Liver (tissue), 9 donors: Measurements from ENCODE around the gene SLIT1. TPM values are rescaled to one million over a fixed set of nuclear protein-coding genes. Genes with fewer than 3 reads are reported as not detected.
A peak's percentile ranks its signal among the peaks of the same experiment; 100 is the strongest.

Experiments used
- DNase-seq: peaks from one replicate; pipeline ENCODE4 v3.0.0-alpha.2; 2017; ENCODE audit warnings: low spot score
- H3K27ac ChIP-seq, 2 donors: one replicate each; pipeline ENCODE4 v1.7.0; 2013; ENCODE audit warnings: inconsistent platforms in 2 of 2, low read length in 2 of 2, control low read depth in 1 of 2, low read depth in 1 of 2, mild to moderate bottlenecking in 1 of 2
- H3K27me3 ChIP-seq, 4 donors: one replicate each; pipeline versions ENCODE4 v1.6.1 to v1.7.0; 2013; ENCODE audit warnings: low read length in 3 of 4, inconsistent platforms in 1 of 4, mild to moderate bottlenecking in 1 of 4, moderate library complexity in 1 of 4; ENCODE audit not compliant: control insufficient read depth in 4 of 4, insufficient read depth in 4 of 4
- H3K36me3 ChIP-seq, 4 donors: one replicate each; pipeline versions ENCODE4 v1.6.1 to v1.7.0; 2013; ENCODE audit warnings: low read length in 3 of 4, mild to moderate bottlenecking in 3 of 4, low read depth in 1 of 4, moderate library complexity in 1 of 4; ENCODE audit not compliant: control insufficient read depth in 4 of 4, insufficient read depth in 3 of 4
- H3K4me1 ChIP-seq, 4 donors: one replicate each; pipeline versions ENCODE4 v1.6.1 to v1.7.0; 2013; ENCODE audit warnings: low read length in 3 of 4, mild to moderate bottlenecking in 3 of 4, moderate library complexity in 1 of 4; ENCODE audit not compliant: control insufficient read depth in 4 of 4, insufficient read depth in 4 of 4
- H3K4me3 ChIP-seq, 3 donors: one replicate each; pipeline versions ENCODE4 v1.6.1 to v1.7.0; 2013; ENCODE audit warnings: low read length in 3 of 3, control low read depth in 1 of 3, low read depth in 1 of 3, mild to moderate bottlenecking in 1 of 3
- H3K9ac ChIP-seq, 2 donors: one replicate each; pipeline ENCODE4 v1.7.0; 2013; ENCODE audit warnings: low read length in 2 of 2, mild to moderate bottlenecking in 2 of 2, moderate library complexity in 2 of 2, control low read depth in 1 of 2, low read depth in 1 of 2
- H3K9me3 ChIP-seq, 4 donors: one replicate each; pipeline versions ENCODE4 v1.6.1 to v1.7.0; 2013; ENCODE audit warnings: low read length in 3 of 4; ENCODE audit not compliant: control insufficient read depth in 4 of 4
- ATF3 ChIP-seq: IDR thresholded peaks from 2 replicates; pipeline ENCODE4 v1.6.1; 2016; ENCODE audit warnings: antibody characterized with exemption
- FOXA2 ChIP-seq: IDR thresholded peaks from 2 replicates; pipeline ENCODE4 v1.6.1; 2016; ENCODE audit warnings: antibody characterized with exemption
- GABPA ChIP-seq, 2 donors: IDR thresholded peaks in 1 of 2; conservative IDR thresholded peaks in 1 of 2; 2 replicates each; pipeline ENCODE4 v1.6.1; 2016; ENCODE audit warnings: antibody characterized with exemption in 2 of 2, mild to moderate bottlenecking in 1 of 2, moderate library complexity in 1 of 2
- HNF4A ChIP-seq, 2 donors: conservative IDR thresholded peaks; 2 replicates each; pipeline ENCODE4 v1.6.1; 2016; ENCODE audit warnings: antibody characterized with exemption in 2 of 2, mild to moderate bottlenecking in 2 of 2
- HNF4G ChIP-seq: IDR thresholded peaks from 2 replicates; pipeline ENCODE4 v1.6.1; 2016; ENCODE audit warnings: antibody characterized with exemption
- NR2F2 ChIP-seq: IDR thresholded peaks from 2 replicates; pipeline ENCODE4 v1.6.1; 2016; ENCODE audit warnings: antibody characterized with exemption
- RAD21 ChIP-seq, 2 donors: IDR thresholded peaks; 2 replicates each; pipeline ENCODE4 v1.6.1; 2016; ENCODE audit warnings: antibody characterized with exemption in 2 of 2, mild to moderate bottlenecking in 2 of 2
- REST ChIP-seq: IDR thresholded peaks from 2 replicates; pipeline ENCODE4 v1.6.1; 2016; ENCODE audit warnings: antibody characterized with exemption, mild to moderate bottlenecking
- RXRA ChIP-seq, 2 donors: IDR thresholded peaks; 2 replicates each; pipeline ENCODE4 v1.6.1; 2017 to 2018; ENCODE audit warnings: antibody characterized with exemption in 2 of 2, mild to moderate bottlenecking in 1 of 2
- SP1 ChIP-seq: IDR thresholded peaks from 2 replicates; pipeline ENCODE4 v1.6.1; 2018; ENCODE audit warnings: antibody characterized with exemption, mild to moderate bottlenecking
- YY1 ChIP-seq: IDR thresholded peaks from 2 replicates; pipeline ENCODE4 v1.6.1; 2016; ENCODE audit warnings: antibody characterized with exemption, mild to moderate bottlenecking
- ZBTB33 ChIP-seq: IDR thresholded peaks from 2 replicates; pipeline ENCODE4 v1.6.1; 2016; ENCODE audit warnings: antibody characterized with exemption
- WGBS: extraction: QIAGEN DNeasy Blood & Tissue Kit; methylation state at CpG from one replicate; pipeline ENCODE4 v1.1.7; 2013; 5-methylcytosine and 5-hydroxymethylcytosine counted together
- polyA plus RNA-seq, 2 donors: library from polyadenylated mRNA; stranded (reverse) in 1 of 2; unstranded in 1 of 2; fragments of 200-250 nt in 1 of 2; fragments of >200 nt in 1 of 2; fragmentation: Nextera tagmentation in 1 of 2; extraction: Ambion mirVana in 1 of 2; gene quantifications; one replicate each; pipeline versions ENCODE4 v1.2.1 to v1.2.3, GENCODE V29; 2013 to 2015
- total RNA-seq, 2 donors: library from RNA; depleted of rRNA; stranded (reverse); fragments of >200 nt; gene quantifications; one replicate each; pipeline ENCODE4 v1.2.3, GENCODE V29; 2014
- donor health status: healthy.
- donor health status: healthy.
- donor health status: healthy.
- donor health status: healthy.
- donor health status: healthy.

Gene SLIT1
- total and polyA plus RNA-seq, 4 donors, result under 0.01 to 0.14 (median 0.06) TPM

GRCh38 chr10:97228775-97229157 is 43.0 kb upstream of the SLIT1 start:
- Histone ChIP-seq H3K27ac (peak overlapping the region in 1 of 2 donors; percentile 49), H3K9me3 (no peaks in the 10 kb centered on the region), H3K27me3 (no peaks in the 10 kb centered on the region), H3K9ac (no peak overlapping the region), H3K4me1 (peaks cover 0 to 23% (median 17%) of the 10 kb centered on the region in 4 donors), H3K36me3 (peaks cover 0 to 3% (median 0%) of the 10 kb centered on the region in 4 donors), H3K4me3 (no peak overlapping the region)
- 91% methylated on average over 1 of the region's 1 CpG for WGBS
- DNase-seq, result no peak
- no peak for TF ChIP-seq REST
- TF ChIP-seq HNF4G, result no peak
- no peak for TF ChIP-seq YY1
- peak; percentile 74 to 90 for TF ChIP-seq RXRA (IDR thresholded peaks at IDR 0.05)
- TF ChIP-seq HNF4A (conservative IDR thresholded peaks at IDR 0.05), result peak in 1 of 2 donors; percentile 6
- no peak for TF ChIP-seq ATF3

GRCh38 chr10:97228130-97228774 is 42.5 kb upstream of the SLIT1 start:
- DNase-seq, result no peak
- no peak overlapping the region for H3K9ac ChIP-seq
- no peak overlapping the region for H3K4me3 ChIP-seq
- TF ChIP-seq RXRA (IDR thresholded peaks at IDR 0.05), result no peak
- TF ChIP-seq HNF4G, result no peak
- no peak for TF ChIP-seq NR2F2
- no peak for TF ChIP-seq SP1
- TF ChIP-seq YY1, result no peak
- no peak for TF ChIP-seq FOXA2
- TF ChIP-seq GABPA (IDR thresholded peaks at IDR 0.05 in 1 of 2, conservative IDR thresholded peaks at IDR 0.05 in 1 of 2), result no peak
- no peak for TF ChIP-seq ZBTB33
- TF ChIP-seq RAD21 (IDR thresholded peaks at IDR 0.05), result no peak
- no peak for TF ChIP-seq REST
- TF ChIP-seq ATF3, result no peak
- TF ChIP-seq HNF4A (conservative IDR thresholded peaks at IDR 0.05), result no peak
- peaks cover 0 to 3% (median 0%) of the 10 kb centered on the region in 4 donors for H3K36me3 ChIP-seq
- WGBS, result 48% methylated on average over 3 of the region's 3 CpGs
- peaks cover 0 to 23% (median 17%) of the 10 kb centered on the region in 4 donors for H3K4me1 ChIP-seq
- H3K9me3 ChIP-seq, result no peaks in the 10 kb centered on the region
- H3K27me3 ChIP-seq, result no peaks in the 10 kb centered on the region
- peak overlapping the region in 1 of 2 donors; percentile 49 for H3K27ac ChIP-seq
